Amniotic epithelial cell (primary cell): Measurements from ENCODE around the gene SDF2L1.
"Not testable (repeated sequence)": the region's sequence is repeated elsewhere in the genome, so short reads cannot be mapped to it uniquely, and the experiment has no call there.

Experiments used
- DNase-seq: peaks from one replicate; pipeline ENCODE4 v3.0.0-alpha.2; 2010; ENCODE audit warnings: low read depth

Gene SDF2L1

DNA sequence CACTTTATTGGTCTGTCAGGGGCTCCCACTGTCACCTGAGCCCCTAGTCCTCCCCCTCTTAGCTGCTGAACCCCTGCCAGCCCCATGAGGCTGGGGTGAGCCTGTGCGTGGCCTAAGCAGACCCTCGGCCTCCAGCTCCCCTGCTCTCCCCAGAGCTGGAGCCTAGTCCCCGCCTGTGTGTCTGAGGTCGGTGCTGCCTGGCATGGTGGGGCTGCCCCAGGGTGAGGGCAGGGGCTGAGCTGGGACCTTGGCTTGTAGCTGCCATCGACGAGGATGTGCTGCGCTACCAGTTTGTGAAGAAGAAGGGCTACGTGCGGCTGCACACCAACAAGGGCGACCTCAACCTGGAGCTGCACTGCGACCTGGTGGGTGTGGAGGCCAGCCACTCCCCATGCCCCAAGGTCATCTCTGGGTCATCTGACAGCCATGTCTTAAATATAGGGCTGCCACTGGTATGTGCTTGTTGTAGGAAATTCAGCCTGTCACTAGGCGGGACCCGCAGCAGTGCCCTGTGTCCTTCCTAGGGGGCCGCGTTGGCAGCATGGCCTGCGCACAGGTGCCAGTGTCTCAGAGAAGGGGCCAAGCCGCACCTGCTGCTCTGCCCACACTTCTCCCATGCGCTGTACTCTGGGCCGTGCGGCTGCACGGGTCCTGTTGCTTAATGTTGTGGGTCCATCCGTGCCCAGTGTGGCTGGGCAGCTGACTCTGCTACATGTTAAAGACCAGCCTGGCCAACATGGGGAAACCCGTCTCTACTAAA lies 44.7 kb downstream of the SDF2L1 start:
- no peak for DNase-seq

DNA sequence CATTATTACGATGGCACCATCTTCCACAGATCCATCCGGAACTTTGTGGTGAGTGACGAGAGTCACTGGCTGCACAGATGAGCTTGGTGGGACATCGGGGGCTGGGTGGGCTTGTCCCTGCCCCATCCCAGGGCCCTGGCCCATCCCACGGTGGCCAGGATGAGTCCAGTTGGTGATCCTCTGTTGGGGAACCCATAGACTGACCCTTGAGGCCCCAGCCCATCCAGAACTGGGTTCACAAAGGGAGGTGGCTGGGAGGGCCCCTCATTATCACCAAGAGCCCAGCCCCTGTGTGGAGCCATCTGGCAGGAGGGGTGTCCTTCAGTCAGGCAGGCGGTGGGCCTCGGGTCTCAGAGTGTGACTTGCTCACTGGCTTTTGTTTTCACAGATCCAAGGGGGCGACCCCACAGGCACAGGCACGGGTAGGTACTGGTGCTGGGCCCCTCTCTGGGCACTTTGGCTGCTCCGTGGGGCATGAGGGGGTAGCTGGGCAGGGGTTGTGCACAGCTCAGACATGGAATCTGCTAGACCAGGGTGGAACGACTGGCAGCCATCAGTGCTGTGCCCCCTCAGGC lies 45.7 kb downstream of the SDF2L1 start:
- no peak for DNase-seq

DNA sequence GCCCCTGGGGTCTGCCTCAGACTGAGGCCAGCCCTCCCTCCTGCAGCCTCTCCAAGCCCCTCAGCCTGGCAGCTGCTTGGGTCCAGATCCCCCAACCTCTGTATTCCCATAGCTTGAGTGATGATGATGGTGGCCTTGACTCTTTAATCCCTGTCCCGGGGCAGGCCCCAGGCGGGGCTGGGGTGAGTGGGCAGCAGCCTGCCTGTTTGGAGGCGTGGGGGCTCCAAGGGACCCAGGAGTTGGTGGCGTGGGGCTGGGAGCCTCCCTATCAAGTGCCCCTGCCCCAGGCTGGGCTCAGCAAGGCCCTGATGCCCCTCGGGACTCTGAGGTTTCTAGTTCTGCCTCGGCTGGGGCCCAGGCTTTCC lies 46.2 kb downstream of the SDF2L1 start:
- DNase-seq: no peak

DNA sequence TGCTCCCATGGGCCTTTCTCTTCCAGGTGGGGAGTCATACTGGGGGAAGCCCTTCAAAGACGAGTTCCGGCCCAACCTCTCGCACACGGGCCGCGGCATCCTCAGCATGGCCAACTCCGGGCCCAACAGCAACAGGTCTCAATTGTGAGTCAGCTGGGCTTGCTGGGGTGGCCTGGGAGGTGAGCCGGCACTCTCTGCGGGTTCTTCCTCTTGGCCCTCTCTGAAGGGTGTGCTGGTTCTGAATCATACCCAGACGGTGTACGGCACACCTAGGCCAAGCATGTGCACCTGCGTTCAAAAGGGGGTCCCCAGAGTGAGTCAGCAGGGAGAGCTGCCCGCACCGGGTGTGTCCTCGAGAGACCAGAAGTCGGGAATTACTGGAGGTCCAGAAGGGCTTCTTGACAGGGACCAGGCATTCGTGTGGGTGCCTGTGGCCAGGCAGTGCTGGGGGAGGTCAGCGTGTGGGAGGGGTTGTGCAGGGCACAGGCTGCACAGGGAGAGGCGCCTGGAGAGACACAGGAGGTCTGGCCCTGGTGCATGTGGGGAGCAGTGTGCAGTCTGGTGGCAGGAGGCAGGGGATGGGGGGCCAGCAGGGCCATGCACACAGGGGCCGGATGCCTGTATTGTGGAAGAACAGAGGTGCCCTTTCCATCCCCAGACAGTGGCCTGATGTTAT lies 46.7 kb downstream of the SDF2L1 start:
- DNase-seq: no peak

DNA sequence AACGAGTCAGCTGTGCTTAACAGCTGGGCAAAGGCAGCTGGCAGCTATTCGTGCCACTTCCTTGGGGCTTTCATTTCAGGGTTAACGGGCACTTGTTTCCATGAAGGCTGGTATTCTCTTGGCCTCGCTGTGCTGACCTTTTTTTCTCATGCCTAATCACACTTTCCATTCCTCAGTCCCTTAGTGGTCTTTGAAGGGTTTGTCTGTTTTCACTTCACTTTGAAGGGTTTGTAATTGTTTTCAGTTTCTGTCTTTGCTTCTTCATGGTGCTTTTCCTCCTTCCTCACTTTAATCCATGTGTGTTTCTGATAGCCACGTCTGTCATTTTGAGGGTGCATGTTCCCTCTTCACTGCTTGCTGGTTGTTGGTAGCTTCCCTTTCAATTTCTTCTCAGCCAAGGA lies 48.3 kb downstream of the SDF2L1 start:
- no peak for DNase-seq

DNA sequence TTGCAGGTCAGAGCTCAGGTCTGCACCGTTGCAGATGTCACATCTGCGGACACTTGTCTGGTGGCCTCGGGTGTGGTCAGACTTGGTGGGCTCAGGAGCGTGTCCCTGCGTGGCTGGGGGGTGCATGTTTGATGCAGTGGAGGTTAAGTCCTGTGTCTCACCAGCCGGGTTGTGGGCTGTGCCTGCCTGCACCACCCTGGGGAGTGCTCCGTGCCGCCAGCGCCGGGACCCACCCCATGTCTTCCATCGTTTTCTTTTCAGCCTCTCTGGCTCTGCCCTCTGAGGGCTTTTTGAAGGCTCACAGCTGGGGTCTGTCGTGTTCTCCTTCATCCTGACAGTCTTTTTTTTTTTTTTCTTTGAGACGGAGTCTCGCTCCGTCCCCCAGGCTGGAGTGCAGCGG lies 49.7 kb downstream of the SDF2L1 start:
- DNase-seq: no peak

DNA sequence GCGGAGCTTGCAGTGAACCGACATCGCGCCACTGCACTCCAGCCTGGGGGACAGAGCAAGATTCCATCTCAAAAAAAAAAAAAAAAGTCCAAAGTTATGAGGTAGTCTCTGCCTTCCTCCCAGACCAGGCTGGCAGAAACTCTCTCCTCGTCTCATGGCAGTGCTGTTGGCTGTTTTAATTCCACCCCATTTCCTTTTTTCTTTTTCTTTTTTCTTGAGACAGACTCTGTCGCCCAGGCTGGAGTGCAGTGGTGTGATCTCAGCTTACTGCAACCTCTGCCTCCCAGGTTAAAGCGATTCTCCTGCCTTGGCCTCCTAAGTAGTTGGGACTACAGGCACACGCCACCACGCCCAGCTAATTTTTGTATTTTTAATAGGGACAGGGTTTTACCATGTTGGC lies 50.8 kb downstream of the SDF2L1 start:
- DNase-seq: not testable (repeated sequence)

DNA sequence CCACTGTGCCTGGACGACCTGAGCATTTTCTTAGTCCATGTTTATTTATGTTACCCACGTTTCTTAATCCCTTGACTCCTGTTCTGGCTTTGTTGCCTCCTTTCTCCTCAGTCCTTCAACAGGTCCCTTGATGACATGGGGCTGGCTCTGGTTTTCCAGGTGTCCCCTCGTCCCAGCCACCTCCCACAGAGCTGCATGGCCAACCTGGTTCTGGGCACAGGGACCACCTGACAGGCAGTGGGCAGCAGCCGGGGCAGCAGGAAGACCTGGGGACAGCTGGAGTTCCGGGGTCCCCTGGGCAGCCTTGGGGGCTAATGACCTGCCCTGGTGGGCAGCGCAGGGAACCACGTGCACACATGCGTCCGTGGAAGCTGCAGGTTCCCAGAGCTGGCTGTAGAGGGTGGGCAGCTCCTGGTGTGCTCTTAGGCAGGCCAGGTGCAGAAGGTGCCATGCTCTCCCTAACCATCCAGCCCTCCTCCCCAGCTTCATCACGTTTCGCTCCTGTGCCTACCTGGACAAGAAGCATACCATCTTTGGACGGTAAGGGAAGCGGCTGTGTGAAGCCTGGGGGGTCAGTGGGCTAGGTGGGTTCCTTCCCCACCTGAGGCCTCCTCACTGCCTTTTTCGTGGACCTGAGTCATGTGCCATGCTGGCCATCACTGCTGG lies 51.4 kb downstream of the SDF2L1 start:
- no peak for DNase-seq
